HL-60 (cell line): ENCODE measurements around the gene ATF6B.

ENCODE experiments used
- GABPA ChIP-seq: IDR thresholded peaks from 2 replicates; pipeline ENCODE4 v1.6.1; 2012; ENCODE audit warnings: low read depth
- POLR2AphosphoS5 ChIP-seq: IDR thresholded peaks from 2 replicates; pipeline ENCODE4 v1.6.1; 2012; ENCODE audit warnings: low read depth
- TF ChIP-seq, protein P1 (sequence below): IDR thresholded peaks from one replicate; pipeline ENCODE4 v1.5.1; 2011; ENCODE audit warnings: low read length, control low read depth, inconsistent platforms; ENCODE audit not compliant: insufficient read depth

DNA sequence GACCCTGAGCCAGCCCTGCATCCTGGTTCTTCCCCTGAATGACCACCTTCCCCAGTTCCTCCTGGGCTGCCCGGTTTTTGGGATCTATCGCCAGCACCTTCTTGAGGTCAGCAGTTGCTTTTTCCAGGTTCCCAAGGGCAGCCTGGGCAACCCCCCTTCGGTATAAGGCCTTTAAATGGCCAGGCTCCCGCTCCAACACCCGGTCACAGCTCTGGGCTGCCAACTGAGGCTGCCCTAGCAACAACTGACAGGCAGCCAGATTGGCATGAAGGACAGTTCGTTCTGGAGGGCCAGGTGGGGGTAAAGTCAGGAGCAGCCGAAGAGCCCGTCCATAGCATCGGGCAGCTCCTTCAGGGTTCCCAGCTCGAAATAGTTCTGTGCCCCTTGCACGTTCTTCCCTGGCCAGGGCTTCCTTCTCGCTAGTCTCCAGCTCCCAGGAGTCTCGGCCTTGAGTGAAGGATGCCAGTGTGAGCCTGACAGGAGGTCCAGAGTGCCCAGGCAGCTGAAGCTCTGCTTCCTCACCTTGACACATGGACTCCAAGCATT lies 778 bp upstream of the ATF6B start:
- TF ChIP-seq, protein P1, sequence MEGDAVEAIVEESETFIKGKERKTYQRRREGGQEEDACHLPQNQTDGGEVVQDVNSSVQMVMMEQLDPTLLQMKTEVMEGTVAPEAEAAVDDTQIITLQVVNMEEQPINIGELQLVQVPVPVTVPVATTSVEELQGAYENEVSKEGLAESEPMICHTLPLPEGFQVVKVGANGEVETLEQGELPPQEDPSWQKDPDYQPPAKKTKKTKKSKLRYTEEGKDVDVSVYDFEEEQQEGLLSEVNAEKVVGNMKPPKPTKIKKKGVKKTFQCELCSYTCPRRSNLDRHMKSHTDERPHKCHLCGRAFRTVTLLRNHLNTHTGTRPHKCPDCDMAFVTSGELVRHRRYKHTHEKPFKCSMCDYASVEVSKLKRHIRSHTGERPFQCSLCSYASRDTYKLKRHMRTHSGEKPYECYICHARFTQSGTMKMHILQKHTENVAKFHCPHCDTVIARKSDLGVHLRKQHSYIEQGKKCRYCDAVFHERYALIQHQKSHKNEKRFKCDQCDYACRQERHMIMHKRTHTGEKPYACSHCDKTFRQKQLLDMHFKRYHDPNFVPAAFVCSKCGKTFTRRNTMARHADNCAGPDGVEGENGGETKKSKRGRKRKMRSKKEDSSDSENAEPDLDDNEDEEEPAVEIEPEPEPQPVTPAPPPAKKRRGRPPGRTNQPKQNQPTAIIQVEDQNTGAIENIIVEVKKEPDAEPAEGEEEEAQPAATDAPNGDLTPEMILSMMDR: no peak
- TF ChIP-seq POLR2AphosphoS5 (no peak), GABPA (no peak)
